Liver (tissue), 3 donors: ENCODE measurements around the gene GALK2.

Experiments
- GABPA ChIP-seq, 2 donors: IDR thresholded peaks in 1 of 2; conservative IDR thresholded peaks in 1 of 2; 2 replicates each; pipeline ENCODE4 v1.6.1; 2016; ENCODE audit warnings: antibody characterized with exemption in 2 of 2, mild to moderate bottlenecking in 1 of 2, moderate library complexity in 1 of 2
- HNF4A ChIP-seq, 2 donors: conservative IDR thresholded peaks; 2 replicates each; pipeline ENCODE4 v1.6.1; 2016; ENCODE audit warnings: antibody characterized with exemption in 2 of 2, mild to moderate bottlenecking in 2 of 2
- MAX ChIP-seq: IDR thresholded peaks from 2 replicates; pipeline ENCODE4 v1.6.1; 2016; ENCODE audit warnings: antibody characterized with exemption
- RAD21 ChIP-seq, 2 donors: IDR thresholded peaks; 2 replicates each; pipeline ENCODE4 v1.6.1; 2016; ENCODE audit warnings: antibody characterized with exemption in 2 of 2, mild to moderate bottlenecking in 2 of 2
- REST ChIP-seq: IDR thresholded peaks from 2 replicates; pipeline ENCODE4 v1.6.1; 2016; ENCODE audit warnings: antibody characterized with exemption, mild to moderate bottlenecking
- SP1 ChIP-seq: IDR thresholded peaks from 2 replicates; pipeline ENCODE4 v1.6.1; 2018; ENCODE audit warnings: antibody characterized with exemption, mild to moderate bottlenecking
- TAF1 ChIP-seq: conservative IDR thresholded peaks from 2 replicates; pipeline ENCODE4 v1.6.1; 2016; ENCODE audit warnings: antibody characterized with exemption, mild to moderate bottlenecking
- YY1 ChIP-seq: IDR thresholded peaks from 2 replicates; pipeline ENCODE4 v1.6.1; 2016; ENCODE audit warnings: antibody characterized with exemption, mild to moderate bottlenecking
- TF ChIP-seq, protein P1 (sequence below): fragments of 150-350 bp; IDR thresholded peaks from 2 replicates; pipeline ENCODE4 v1.5.1; 2017; ENCODE audit warnings: improper control_type of control experiment, low read depth, low read length; ENCODE audit not compliant: missing input control
- TF ChIP-seq, protein P2 (sequence below): IDR thresholded peaks from 2 replicates; pipeline ENCODE4 v1.6.1; 2016; ENCODE audit warnings: antibody characterized with exemption
- donor health status: healthy.
- donor health status: healthy.

GRCh38 chr15:49182128-49182527 is 12.1 kb downstream of the GALK2 start:
- TF ChIP-seq MAX (no peak), SP1 (no peak), YY1 (no peak), HNF4A (conservative IDR thresholded peaks at IDR 0.05) (no peak), GABPA (IDR thresholded peaks at IDR 0.05 in 1 of 2, conservative IDR thresholded peaks at IDR 0.05 in 1 of 2) (no peak), REST (no peak), TAF1 (no peak), RAD21 (IDR thresholded peaks at IDR 0.05) (no peak)
- TF ChIP-seq, protein P1, sequence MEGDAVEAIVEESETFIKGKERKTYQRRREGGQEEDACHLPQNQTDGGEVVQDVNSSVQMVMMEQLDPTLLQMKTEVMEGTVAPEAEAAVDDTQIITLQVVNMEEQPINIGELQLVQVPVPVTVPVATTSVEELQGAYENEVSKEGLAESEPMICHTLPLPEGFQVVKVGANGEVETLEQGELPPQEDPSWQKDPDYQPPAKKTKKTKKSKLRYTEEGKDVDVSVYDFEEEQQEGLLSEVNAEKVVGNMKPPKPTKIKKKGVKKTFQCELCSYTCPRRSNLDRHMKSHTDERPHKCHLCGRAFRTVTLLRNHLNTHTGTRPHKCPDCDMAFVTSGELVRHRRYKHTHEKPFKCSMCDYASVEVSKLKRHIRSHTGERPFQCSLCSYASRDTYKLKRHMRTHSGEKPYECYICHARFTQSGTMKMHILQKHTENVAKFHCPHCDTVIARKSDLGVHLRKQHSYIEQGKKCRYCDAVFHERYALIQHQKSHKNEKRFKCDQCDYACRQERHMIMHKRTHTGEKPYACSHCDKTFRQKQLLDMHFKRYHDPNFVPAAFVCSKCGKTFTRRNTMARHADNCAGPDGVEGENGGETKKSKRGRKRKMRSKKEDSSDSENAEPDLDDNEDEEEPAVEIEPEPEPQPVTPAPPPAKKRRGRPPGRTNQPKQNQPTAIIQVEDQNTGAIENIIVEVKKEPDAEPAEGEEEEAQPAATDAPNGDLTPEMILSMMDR, result no peak
- TF ChIP-seq, protein P2, sequence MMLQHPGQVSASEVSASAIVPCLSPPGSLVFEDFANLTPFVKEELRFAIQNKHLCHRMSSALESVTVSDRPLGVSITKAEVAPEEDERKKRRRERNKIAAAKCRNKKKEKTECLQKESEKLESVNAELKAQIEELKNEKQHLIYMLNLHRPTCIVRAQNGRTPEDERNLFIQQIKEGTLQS, result no peak
